Upper lobe of right lung (tissue), 1 donor: ENCODE results near the gene ARHGAP19. TPM values are rescaled to one million over a fixed set of nuclear protein-coding genes. Genes with fewer than 3 reads are reported as not detected.

Source experiments
- ATAC-seq: fragments of 200-7000 bp; cut with Tn5 transposase; one replicate; pipeline ENCODE4 v1.9.1; 2020; ENCODE audit warnings: mild to moderate bottlenecking, moderate library complexity
- DNase-seq: peaks from one replicate; pipeline ENCODE4 v3.0.0-alpha.2; 2020
- H3K27ac ChIP-seq: fragments of 200-600 bp; one replicate; pipeline ENCODE4 v1.8.0; 2022
- H3K27me3 ChIP-seq: fragments of 200-600 bp; one replicate; pipeline ENCODE4 v1.8.0; 2022; ENCODE audit warnings: mild to moderate bottlenecking
- H3K36me3 ChIP-seq: fragments of 200-600 bp; one replicate; pipeline ENCODE4 v1.8.0; 2022
- H3K4me1 ChIP-seq: fragments of 200-600 bp; one replicate; pipeline ENCODE4 v1.8.0; 2022
- H3K4me3 ChIP-seq: fragments of 200-600 bp; one replicate; pipeline ENCODE4 v1.8.0; 2022; ENCODE audit warnings: mild to moderate bottlenecking
- H3K9me3 ChIP-seq: fragments of 200-600 bp; one replicate; pipeline ENCODE4 v1.8.0; 2022
- intact Hi-C: fragments of 100-400 bp; cut with DNase I; formaldehyde crosslinking; loops from one replicate; pipeline ENCODE4 v1.11.0; 2022
- total RNA-seq: library from RNA; stranded (reverse); fragmentation: NEBNext Ultra II Directional; extraction: Animal tissue kit (Norgen Biotek cat#: 25700); gene quantifications from one replicate; pipeline ENCODE4 v1.2.1, GENCODE V29; 2021
- TF ChIP-seq, protein P1 (sequence below): fragments of 200-600 bp; IDR thresholded peaks from one replicate; pipeline ENCODE4 v1.8.0; 2022; ENCODE audit warnings: antibody characterized with exemption
- donor health status: DM: no; HTN: yes; CAD: no; lungs with severe emphysema.

Gene ARHGAP19
- total RNA-seq, 1 donor from 2014 or later: 14.0 TPM

DNA sequence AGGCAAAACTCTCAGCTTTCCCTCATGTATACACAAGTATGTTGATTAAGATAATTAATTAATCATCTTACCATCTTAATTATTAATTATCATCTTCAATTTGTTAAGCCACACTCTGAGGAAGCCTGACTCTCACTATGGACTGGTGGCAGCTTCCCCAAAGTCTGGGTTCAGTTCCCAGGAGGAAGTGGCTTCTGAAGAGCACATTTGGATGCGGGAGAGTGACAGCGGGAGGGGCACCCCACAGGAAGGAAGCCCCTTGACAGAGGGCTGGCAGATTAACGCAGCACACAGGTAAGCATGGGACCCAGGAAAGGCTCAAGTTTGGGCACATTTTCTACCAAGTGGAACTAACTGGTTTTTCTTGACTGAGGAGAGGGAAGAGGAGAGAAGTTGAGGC lies 93.3 kb downstream of the ARHGAP19 start:
- H3K4me3 ChIP-seq: no peak overlapping the region
- no peaks in the 10 kb centered on the region for H3K9me3 ChIP-seq
- H3K4me1 ChIP-seq: peaks cover 8% of the 10 kb centered on the region
- DNase-seq: no peak
- no peak for ATAC-seq
- no peaks in the 10 kb centered on the region for H3K36me3 ChIP-seq
- intact Hi-C loops: no loop called here
- peaks cover 18% of the 10 kb centered on the region for H3K27me3 ChIP-seq
- no peak overlapping the region for H3K27ac ChIP-seq
- TF ChIP-seq, protein P1, sequence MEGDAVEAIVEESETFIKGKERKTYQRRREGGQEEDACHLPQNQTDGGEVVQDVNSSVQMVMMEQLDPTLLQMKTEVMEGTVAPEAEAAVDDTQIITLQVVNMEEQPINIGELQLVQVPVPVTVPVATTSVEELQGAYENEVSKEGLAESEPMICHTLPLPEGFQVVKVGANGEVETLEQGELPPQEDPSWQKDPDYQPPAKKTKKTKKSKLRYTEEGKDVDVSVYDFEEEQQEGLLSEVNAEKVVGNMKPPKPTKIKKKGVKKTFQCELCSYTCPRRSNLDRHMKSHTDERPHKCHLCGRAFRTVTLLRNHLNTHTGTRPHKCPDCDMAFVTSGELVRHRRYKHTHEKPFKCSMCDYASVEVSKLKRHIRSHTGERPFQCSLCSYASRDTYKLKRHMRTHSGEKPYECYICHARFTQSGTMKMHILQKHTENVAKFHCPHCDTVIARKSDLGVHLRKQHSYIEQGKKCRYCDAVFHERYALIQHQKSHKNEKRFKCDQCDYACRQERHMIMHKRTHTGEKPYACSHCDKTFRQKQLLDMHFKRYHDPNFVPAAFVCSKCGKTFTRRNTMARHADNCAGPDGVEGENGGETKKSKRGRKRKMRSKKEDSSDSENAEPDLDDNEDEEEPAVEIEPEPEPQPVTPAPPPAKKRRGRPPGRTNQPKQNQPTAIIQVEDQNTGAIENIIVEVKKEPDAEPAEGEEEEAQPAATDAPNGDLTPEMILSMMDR: no peak

- no peak overlapping the region for H3K4me3 ChIP-seq
- TF ChIP-seq, protein P1: no peak
- no peaks in the 10 kb centered on the region for H3K9me3 ChIP-seq
- no peak for DNase-seq
- H3K27me3 ChIP-seq: peaks cover 19% of the 10 kb centered on the region
- no peak overlapping the region for H3K27ac ChIP-seq
- ATAC-seq: no peak
- peaks cover 8% of the 10 kb centered on the region for H3K4me1 ChIP-seq
- H3K36me3 ChIP-seq: no peaks in the 10 kb centered on the region
- intact Hi-C loops: no loop called here
Observed at GRCh38 chr10:97197030-97197500, 95.4 kb downstream of the ARHGAP19 start.

GRCh38 chr10:97196223-97197029 lies 96.0 kb downstream of the ARHGAP19 start:
- Histone ChIP-seq H3K27me3 (peaks cover 23% of the 10 kb centered on the region), H3K4me3 (peak overlapping the region; percentile 53), H3K27ac (no peak overlapping the region), H3K4me1 (peaks cover 8% of the 10 kb centered on the region), H3K9me3 (no peaks in the 10 kb centered on the region), H3K36me3 (no peaks in the 10 kb centered on the region)
- TF ChIP-seq, protein P1: peak; percentile 81
- ATAC-seq (peak; percentile 86), DNase-seq (peak; percentile 75)
- intact Hi-C loops: no loop called here

GRCh38 chr10:97195706-97196222 lies 96.7 kb downstream of the ARHGAP19 start:
- H3K9me3 ChIP-seq: no peaks in the 10 kb centered on the region
- H3K27me3 ChIP-seq: peaks cover 23% of the 10 kb centered on the region
- no peaks in the 10 kb centered on the region for H3K36me3 ChIP-seq
- peak overlapping the region; percentile 53 for H3K4me3 ChIP-seq
- DNase-seq (no peak), ATAC-seq (no peak)
- intact Hi-C loops: no loop called here
- TF ChIP-seq, protein P1: no peak
- no peak overlapping the region for H3K27ac ChIP-seq
- H3K4me1 ChIP-seq: peaks cover 8% of the 10 kb centered on the region

GRCh38 chr10:97192952-97193435 lies 99.4 kb downstream of the ARHGAP19 start:
- intact Hi-C loops: no loop called here
- Histone ChIP-seq H3K4me3 (no peak overlapping the region), H3K9me3 (no peaks in the 10 kb centered on the region), H3K4me1 (peaks cover 8% of the 10 kb centered on the region), H3K27me3 (peaks cover 23% of the 10 kb centered on the region), H3K27ac (no peak overlapping the region), H3K36me3 (no peaks in the 10 kb centered on the region)
- TF ChIP-seq, protein P1: no peak
- DNase-seq: peak; percentile 11
- no peak for ATAC-seq
